ENCODE measurements around the gene KRTAP5-9.
"Not testable (repeated sequence)": the region's sequence is repeated elsewhere in the genome, so short reads cannot be mapped to it uniquely, and the experiment has no call there.

Gene KRTAP5-9

GRCh38 chr11:71527576-71528210 lies 20.5 kb upstream of the KRTAP5-9 start:
- TF ChIP-seq ZNF565 (CRISPR knock-in tag; conservative IDR thresholded peaks at IDR 0.05; ENCODE audit: low read depth), result no peak
- no peak for TF ChIP-seq OSR1 (CRISPR knock-in tag; IDR thresholded peaks at IDR 0.05)
- no peak for TF ChIP-seq RARB (CRISPR knock-in tag; IDR thresholded peaks at IDR 0.05)
- TF ChIP-seq ARNTL (CRISPR knock-in tag; IDR thresholded peaks at IDR 0.05; ENCODE audit: borderline replicate concordance, low read depth), result no peak
- TF ChIP-seq CREB5 (CRISPR knock-in tag; IDR thresholded peaks at IDR 0.05; ENCODE audit: low read depth), result no peak
- no peak for TF ChIP-seq TCF4 (CRISPR knock-in tag; IDR thresholded peaks at IDR 0.05; ENCODE audit: borderline replicate concordance)
- no peak for TF ChIP-seq BACH2 (CRISPR knock-in tag; IDR thresholded peaks at IDR 0.05; ENCODE audit: borderline replicate concordance)
- no peak for TF ChIP-seq PATZ1 (CRISPR knock-in tag; IDR thresholded peaks at IDR 0.05; ENCODE audit: borderline replicate concordance)
- TF ChIP-seq TSHZ2 (CRISPR knock-in tag; IDR thresholded peaks at IDR 0.05), result no peak
- no peak for TF ChIP-seq ZFP30 (CRISPR knock-in tag; IDR thresholded peaks at IDR 0.05)
- ATAC-seq, result no peak

GRCh38 chr11:71530602-71531001 lies 17.6 kb upstream of the KRTAP5-9 start:
- ATAC-seq, result no peak
- no peak for TF ChIP-seq CSRNP3 (CRISPR knock-in tag; IDR thresholded peaks at IDR 0.05)
- no peak for TF ChIP-seq CREB5 (CRISPR knock-in tag; IDR thresholded peaks at IDR 0.05; ENCODE audit: low read depth)
- TF ChIP-seq ISL1 (CRISPR knock-in tag; IDR thresholded peaks at IDR 0.05), result no peak
- TF ChIP-seq POU6F1 (CRISPR knock-in tag; IDR thresholded peaks at IDR 0.05; ENCODE audit: borderline replicate concordance, low read depth), result no peak

- no peak for TF ChIP-seq ZNF70 (CRISPR knock-in tag; IDR thresholded peaks at IDR 0.05)
- TF ChIP-seq ARNTL (CRISPR knock-in tag; IDR thresholded peaks at IDR 0.05; ENCODE audit: borderline replicate concordance, low read depth), result no peak
- ATAC-seq, result no peak
Measured at GRCh38 chr11:71532036-71532610, 16.1 kb upstream of the KRTAP5-9 start.

- not testable (repeated sequence) for ATAC-seq
Measured at GRCh38 chr11:71534711-71535608, 13.3 kb upstream of the KRTAP5-9 start.
